ENCODE data around the gene SFT2D1.

SFT2D1 gene

GRCh38 chr6:166305562-166306117 lies 36.7 kb downstream of the SFT2D1 start:
- DNase-seq: no peak

GRCh38 chr6:166304106-166304505 lies 38.2 kb downstream of the SFT2D1 start:
- no peak for DNase-seq

GRCh38 chr6:166301611-166302529 lies 40.5 kb downstream of the SFT2D1 start:
- DNase-seq: no peak

- DNase-seq: no peak
Observed at GRCh38 chr6:166300357-166300987, 41.9 kb downstream of the SFT2D1 start.

DNA sequence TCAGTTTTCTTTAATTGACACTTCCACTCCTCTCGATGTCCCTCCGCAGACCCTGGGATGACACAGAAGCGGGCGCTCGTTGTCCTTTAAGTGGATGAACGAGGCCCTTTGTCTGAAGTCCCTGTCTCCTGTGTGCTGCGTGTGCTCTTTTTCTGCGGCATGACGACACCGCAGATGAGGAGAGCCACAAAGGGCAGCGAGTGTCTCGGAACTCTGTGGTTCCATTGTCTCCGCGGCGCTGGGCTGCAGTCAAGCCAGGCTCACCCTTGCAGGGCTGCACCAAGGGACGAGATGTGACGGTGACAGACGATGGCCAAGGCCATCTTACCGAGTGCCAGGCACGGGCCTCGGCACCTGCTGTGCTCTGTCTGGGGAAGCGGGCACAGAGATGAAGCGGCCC lies 44.7 kb downstream of the SFT2D1 start:
- no peak for DNase-seq

DNA sequence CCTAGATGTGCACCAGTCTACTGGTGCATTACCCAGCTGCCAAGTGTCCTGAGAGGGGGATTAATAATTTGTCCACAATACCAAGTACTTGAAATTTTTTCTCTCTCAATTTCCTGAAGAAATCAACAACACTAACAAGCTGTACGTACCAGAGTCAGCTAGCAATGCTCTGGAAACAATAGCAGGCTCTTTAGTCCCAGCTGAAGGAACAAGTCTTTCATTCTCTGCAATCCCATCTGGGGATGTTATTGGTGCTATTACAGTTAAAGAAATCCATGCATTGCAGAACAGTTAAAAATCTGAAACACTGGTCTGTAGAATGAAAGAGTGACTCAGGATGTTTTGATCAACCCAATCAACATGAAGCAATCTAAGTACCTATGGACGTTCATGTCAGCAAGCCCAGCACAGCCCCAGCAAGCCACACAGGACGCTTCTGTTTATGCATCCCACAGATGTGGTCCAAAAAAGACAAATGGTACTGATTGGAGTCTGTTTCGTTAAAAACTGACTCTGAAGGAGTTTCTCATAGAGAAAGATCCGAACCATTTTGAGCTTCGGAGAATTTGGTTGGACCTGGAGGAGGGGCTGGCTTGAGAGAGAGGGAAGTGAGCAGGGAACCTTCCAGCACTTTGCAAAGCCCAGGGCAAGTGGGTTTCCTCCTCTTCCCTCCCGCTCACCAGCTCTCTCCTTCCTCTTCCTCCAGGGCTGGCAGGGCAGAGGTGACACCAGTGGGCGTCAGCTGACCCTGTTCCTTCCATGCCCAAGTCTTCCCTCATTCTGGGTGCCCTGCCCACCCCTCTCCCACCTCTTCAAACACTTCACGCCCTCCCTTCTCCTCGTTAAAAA lies 46.1 kb downstream of the SFT2D1 start:
- DNase-seq: no peak

DNA sequence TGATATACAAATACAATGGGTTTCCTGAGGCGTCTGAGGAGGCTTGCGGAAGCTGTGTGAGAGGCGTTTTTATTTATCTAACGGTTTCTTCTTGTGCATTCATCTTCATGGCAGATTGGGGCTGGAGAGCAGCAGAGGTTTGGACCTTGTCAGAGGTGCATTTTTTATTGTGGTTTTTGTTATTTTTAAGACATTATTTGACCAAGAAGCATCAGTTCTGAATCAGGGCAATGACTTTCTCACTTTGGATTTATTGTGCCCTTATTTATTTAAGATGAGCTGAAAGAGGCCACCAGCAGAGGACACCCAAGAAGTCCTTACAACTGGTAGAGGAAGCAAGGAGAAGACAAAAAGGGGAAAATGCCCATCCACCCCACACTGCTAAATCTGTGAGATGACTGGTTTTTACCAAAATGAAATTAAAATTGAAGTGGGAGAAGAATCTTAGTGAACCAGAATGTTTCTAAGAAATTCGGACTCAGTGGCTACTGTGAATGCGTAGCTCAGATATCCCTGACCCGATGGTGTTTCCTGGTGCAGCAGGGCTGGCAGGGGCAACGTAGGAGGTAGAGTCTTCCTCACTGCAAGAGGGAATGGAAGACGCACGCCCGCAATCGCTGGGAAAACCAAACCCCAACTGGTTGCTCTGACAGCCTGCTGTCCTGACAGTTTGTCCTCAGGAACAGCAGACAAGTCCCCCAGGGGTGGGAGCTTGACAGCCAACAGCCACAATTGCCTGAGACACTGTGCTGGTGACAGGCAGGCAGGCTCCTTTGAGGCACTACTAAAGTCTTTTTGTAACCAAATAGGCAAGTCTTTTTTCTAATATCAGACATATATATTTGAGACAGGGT lies 48.4 kb downstream of the SFT2D1 start:
- no peak for DNase-seq

GRCh38 chr6:166289207-166290060 lies 52.9 kb downstream of the SFT2D1 start:
- DNase-seq: no peak

- DNase-seq: no peak
Observed at GRCh38 chr6:166286839-166287271, 55.5 kb downstream of the SFT2D1 start.

DNA sequence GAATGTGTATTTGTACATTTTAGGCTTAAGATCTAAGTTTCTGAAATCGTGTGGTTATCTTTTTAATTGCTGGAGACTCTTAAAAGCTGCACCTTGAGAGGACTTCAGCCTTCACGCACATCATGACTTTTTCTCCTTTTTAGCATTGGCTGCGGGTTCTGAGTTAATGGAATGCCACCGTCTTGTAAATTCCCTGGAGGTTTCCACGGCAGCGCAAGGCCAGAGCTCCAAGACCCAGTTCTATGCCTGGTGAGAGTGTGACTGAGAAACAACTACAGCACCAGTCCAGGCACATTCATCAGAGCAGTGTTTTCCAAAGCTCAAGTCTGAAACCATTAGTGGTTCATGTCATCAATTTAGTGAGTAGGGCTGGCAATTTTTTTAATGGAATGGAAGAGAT lies 57.1 kb downstream of the SFT2D1 start:
- DNase-seq: no peak

DNA sequence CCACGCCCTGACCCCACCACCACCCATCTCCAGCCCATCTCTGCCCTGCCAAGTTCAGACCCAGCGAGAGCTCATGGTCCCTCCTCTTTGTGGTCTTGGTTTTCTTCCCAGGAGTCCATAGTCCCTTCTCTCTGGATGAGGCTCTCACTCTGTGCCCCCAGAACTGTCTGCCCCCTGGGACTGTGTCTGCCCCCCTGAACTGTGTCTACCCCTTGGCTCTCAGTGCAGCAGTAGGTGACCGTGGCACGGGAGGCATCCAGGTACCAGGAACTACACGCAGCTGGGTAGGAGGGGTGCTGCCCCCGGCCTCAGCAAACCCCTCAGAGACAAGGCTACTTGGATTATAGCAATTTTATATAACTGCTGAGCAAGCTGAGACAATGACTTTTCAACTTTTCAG lies 57.7 kb downstream of the SFT2D1 start:
- DNase-seq: no peak

DNA sequence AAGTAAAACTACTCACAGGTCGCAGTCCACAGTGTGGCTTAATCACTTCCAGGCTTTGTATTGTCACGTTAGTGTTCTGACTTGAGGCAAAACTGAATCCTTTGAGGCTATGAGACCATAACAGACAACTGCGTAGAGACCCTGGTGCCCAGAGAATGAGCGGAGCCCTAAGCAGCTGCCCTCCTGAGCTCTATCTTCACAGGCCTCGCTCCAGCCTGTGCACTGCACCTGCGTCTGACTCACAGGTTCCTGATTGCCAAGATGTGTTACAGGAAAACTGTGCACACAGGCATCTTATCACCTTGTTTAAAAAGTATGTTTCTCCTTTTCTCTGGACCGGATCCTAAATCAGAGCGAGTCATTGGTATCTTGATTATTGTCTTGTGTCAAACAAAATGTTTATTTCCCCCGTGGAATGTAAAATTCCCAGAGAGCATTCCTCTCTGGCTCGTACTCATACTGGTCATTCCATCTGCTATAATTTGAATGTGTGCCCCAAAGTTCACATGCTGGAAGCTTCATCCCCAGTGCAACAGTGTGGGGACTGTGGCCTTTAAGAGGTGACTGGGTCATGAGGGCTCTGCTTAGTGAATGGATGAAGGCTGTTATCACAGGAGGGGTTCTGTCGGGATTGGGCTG lies 59.8 kb downstream of the SFT2D1 start:
- no peak for DNase-seq

DNA sequence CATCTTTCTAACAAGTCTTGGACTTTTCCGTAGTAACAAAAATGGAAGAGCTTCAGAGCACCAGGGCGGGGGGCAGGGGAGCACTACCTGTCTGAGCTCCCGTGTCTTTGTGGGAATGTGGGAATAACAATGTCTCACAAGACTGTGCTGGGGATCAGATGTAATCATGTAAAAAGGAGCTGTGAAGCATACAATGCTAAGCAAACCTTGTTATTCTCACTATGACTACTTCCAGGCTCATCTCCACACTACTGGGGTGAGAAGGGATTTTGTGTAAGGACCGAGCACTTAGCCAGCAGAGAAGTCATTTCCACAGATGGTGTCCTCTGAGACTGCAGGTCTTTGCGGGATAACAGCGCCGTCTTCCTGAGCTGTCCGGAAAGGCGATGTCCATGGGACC lies 61.2 kb downstream of the SFT2D1 start:
- DNase-seq: no peak

DNA sequence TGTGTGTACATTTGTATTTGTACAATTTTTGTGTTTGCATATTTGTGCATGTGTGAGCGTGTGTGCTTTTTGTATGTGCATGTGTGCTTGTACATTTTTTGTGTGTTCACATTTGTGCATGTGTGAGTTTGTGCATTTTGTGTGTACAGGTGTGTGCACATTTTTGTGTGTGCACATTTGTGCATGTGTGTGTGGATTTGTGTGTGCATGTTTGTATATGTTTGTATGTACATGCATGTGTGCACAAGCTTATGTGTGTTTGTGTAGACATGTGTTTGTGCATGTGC lies 63.0 kb downstream of the SFT2D1 start:
- DNase-seq: no peak

GRCh38 chr6:166278579-166279392 lies 63.6 kb downstream of the SFT2D1 start:
- no peak for DNase-seq

DNA sequence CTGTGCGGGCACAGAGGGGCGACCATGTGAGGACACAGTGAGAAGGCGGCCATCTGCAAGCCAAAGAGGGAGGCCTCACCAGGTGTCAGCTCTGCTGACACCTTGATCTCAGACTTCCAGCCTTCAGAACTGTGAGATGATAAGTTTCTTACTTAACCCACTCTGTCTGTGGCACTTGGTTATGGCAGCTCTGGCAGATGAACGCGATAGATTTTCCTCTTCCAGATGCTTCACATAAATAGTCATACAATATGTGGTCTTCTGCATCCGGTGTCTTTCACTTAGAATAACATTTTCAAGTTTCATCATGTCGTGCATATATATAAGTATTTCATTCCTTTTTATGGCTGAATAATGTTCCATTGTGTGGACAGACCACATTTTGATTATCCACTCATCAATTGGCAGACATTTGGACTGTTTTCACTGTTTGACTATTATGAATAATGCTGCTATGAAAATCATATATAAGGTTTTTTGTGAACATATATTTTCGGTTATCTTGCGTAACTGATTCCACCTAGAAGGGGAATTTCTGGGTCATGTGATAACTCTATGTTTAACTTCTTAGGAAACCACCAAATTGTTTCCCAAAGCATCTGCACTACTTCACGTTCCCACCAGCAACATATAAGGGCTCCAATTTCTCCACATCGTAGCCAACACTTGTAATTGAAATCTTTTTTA lies 64.3 kb downstream of the SFT2D1 start:
- DNase-seq: no peak

DNA sequence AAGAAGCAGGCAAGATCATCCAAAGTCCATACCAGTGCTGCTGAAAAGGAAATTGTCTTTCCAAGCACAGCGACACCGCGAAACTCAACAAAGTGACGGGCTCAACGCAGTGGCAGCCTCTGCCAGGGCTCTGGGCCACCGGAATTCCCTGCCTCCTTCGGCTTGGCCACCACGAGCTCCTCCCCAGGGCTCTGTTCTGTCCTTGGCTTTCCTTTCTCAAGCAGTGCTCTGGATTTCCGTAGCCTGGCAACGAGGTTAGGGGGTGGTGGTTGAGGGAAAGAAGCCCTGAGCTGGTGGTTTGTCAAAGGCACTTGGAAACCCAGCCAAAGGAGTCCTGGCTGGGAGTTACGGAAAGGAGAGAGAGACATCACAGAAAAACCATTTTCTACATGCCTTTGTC lies 65.3 kb downstream of the SFT2D1 start:
- no peak for DNase-seq

DNA sequence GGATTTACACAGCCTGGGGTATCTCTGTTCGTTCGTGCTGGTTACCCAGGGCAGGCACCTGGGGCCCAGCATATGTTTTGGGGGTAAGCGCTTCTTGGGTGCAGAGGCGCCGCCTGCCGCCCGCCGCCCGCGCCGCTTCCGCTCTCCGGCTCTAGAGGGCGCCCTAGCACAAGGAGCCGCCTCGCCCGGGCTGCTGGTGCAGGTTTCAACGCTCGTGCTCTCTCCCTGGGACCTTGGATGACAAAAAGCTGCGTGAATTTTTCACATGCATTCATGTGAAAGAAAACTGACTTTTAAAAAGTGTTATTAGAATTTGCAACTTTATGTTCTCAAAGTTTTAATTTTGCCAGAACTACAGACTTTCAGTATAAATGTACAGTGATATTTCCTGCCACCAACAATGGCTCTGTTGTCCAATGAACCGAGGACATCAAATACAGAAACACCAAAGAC lies 66.6 kb downstream of the SFT2D1 start:
- no peak for DNase-seq

DNA sequence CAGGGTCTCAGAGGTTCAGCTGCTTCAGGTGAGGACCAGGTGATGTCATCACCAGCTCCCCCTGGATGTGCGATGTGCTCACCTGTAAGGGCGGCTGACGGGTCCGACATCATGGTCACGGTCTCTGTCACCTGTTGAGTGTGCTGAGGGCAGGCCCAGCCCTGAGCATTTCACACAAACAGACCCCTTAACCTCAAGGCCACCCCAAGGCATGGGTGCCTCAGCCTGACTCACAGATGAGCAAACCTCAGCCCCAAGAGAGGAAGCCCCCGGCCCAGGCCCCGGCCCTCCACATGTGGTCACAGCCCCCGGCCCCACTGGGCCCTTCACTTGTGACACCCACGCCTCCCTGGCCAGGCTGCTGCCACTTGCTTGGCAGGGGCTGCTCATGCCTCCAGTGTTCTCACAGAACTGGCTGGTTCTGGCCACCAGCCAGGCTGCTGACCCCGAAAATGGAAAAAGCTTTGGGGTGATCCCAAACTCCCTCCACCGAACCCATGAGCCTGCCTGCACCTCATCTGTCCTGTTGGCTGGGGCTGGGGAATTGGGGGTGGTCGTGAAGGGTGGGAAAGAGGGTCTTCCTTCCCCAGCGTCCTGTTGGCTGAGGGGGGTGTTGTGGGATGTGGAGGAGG lies 67.5 kb downstream of the SFT2D1 start:
- DNase-seq: no peak

Measured in cortex of kidney (tissue), 1 donor.